Endothelial cell of umbilical vein (primary cell): ENCODE data around the gene SDC4.

Source experiments
- CTCF ChIP-seq, 2 donors: IDR thresholded peaks; 1 replicate in 1 of 2; 2 replicates in 1 of 2; pipeline ENCODE4 v1.5.1; 2011; ENCODE audit warnings: low read length in 2 of 2, mild to moderate bottlenecking in 2 of 2, moderate library complexity in 2 of 2, control low read depth in 1 of 2, inconsistent platforms in 1 of 2, low read depth in 1 of 2; ENCODE audit not compliant: insufficient read depth in 1 of 2; ENCODE audit errors: extremely low read depth in 1 of 2
- EZH2 ChIP-seq: IDR thresholded peaks from 2 replicates; pipeline ENCODE4 v1.6.1; 2012; ENCODE audit warnings: borderline replicate concordance, low read depth, mild to moderate bottlenecking, moderate library complexity, low read length, inconsistent platforms; ENCODE audit not compliant: severe bottlenecking
- FOS ChIP-seq: IDR thresholded peaks from 2 replicates; pipeline ENCODE4 v1.6.1; 2011; ENCODE audit warnings: mild to moderate bottlenecking, low read length, moderate library complexity, borderline replicate concordance; ENCODE audit not compliant: insufficient read depth
- GATA2 ChIP-seq: IDR thresholded peaks from 2 replicates; pipeline ENCODE4 v1.7.0; 2011; ENCODE audit warnings: low read depth, mild to moderate bottlenecking, moderate library complexity, mixed read lengths, low read length; ENCODE audit not compliant: insufficient read length, insufficient read depth
- MAX ChIP-seq: IDR thresholded peaks from 2 replicates; pipeline ENCODE4 v1.6.1; 2011; ENCODE audit not compliant: insufficient read depth, insufficient read length
- MYC ChIP-seq: IDR thresholded peaks from one replicate; pipeline ENCODE4 v1.6.1; 2011; ENCODE audit warnings: mild to moderate bottlenecking, low read depth, low read length
- POLR2A ChIP-seq: IDR thresholded peaks from 2 replicates; pipeline ENCODE4 v1.6.1; 2012; ENCODE audit warnings: low read depth, mild to moderate bottlenecking, control low read depth, low read length
- POLR2AphosphoS5 ChIP-seq: IDR thresholded peaks from 2 replicates; pipeline ENCODE4 v1.6.1; 2012; ENCODE audit warnings: low read depth, mild to moderate bottlenecking, control low read depth, low read length, moderate library complexity; ENCODE audit not compliant: insufficient read depth

- TF ChIP-seq CTCF (IDR thresholded peaks at IDR 0.05; ENCODE audit: extremely low read depth in 1 of 2, insufficient read depth in 1 of 2, low read depth in 1 of 2, low read length in 2 of 2): no peak
- no peak for TF ChIP-seq POLR2AphosphoS5
- no peak for TF ChIP-seq EZH2
- no peak for TF ChIP-seq POLR2A
- no peak for TF ChIP-seq MAX
- no peak for TF ChIP-seq FOS
- TF ChIP-seq MYC: no peak
- TF ChIP-seq GATA2: no peak
These were observed 46.4 kb downstream of the SDC4 start for GRCh38 chr20:45301824-45302271.
